HG03103 (cell line): ENCODE results near the gene MAD1L1.
"Not testable (repeated sequence)": the region's sequence is repeated elsewhere in the genome, so short reads cannot be mapped to it uniquely, and the experiment has no call there.

Experiments used
- ATAC-seq: cut with Tn5 transposase; IDR thresholded peaks from one replicate; pipeline ENCODE4 v1.9.1; 2021; ENCODE audit warnings: low read depth; ENCODE audit not compliant: unreplicated experiment

MAD1L1 gene

DNA sequence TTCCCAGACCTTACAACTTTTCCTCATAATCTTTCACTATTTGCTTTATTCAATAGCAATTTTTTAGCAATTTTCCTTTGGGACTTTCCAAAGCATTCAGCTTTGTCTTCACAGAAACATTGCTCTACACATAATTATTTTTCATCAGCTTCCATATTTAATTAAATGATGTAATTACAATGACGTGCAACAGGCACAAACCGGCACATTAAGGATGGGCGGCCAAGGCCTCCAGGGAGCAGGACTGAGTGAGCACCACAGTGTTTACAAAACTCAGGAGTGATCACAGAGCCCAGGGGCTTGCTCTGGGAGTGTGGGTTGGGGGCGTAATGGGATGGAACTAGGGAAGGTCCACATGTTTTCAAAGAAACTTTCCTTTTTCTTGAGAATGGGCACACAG, 69.8 kb downstream of the MAD1L1 start:
- ATAC-seq: no peak

DNA sequence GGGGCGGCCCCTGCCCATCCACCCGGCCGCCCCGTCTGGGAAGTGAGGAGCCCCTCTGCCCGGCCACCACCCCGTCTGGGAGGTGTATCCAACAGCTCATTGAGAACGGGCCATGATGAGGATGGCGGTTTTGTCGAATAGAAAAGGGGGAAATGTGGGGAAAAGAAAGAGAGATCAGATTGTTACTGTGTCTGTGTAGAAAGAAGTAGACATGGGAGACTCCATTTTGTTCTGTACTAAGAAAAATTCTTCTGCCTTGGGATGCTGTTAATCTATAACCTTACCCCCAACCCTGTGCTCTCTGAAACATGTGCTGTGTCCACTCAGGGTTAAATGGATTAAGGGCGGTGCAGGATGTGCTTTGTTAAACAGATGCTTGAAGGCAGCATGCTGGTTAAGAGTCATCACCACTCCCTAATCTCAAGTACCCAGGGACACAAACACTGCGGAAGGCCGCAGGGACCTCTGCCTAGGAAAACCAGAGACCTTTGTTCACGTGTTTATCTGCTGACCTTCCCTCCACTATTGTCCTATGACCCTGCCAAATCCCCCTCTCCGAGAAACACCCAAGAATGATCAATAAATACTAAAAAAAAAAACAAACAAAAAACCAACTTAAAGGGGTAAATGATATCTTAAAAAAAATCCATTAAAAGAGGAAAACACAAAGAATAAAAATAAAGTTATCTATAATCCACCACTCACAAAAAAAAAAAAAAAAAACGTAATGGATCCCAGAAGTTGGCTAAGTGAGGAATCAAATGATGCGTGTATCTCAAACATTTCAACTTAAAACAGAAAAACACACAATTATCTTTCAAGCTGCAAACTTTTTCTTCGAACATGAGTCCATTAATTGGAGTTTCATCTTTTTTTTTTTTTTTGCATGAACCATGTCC, 70.5 kb downstream of the MAD1L1 start:
- not testable (repeated sequence) for ATAC-seq

DNA sequence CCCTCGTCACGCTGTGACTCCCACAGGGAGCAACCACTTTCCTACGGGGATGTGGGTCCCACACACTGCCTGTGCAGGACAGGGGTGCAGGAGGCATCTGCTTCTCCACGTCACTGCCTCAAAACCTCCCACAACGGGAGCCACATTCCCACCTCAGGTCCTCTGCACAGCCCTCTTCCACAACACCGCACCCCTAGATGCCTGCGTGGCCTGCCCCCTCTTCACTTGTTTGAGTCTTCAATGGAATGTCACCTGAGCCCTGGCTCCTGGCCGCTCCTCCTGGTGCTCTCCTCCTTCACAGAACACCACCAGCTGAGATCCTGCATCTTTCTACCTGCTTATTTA, 73.6 kb downstream of the MAD1L1 start:
- ATAC-seq: no peak

DNA sequence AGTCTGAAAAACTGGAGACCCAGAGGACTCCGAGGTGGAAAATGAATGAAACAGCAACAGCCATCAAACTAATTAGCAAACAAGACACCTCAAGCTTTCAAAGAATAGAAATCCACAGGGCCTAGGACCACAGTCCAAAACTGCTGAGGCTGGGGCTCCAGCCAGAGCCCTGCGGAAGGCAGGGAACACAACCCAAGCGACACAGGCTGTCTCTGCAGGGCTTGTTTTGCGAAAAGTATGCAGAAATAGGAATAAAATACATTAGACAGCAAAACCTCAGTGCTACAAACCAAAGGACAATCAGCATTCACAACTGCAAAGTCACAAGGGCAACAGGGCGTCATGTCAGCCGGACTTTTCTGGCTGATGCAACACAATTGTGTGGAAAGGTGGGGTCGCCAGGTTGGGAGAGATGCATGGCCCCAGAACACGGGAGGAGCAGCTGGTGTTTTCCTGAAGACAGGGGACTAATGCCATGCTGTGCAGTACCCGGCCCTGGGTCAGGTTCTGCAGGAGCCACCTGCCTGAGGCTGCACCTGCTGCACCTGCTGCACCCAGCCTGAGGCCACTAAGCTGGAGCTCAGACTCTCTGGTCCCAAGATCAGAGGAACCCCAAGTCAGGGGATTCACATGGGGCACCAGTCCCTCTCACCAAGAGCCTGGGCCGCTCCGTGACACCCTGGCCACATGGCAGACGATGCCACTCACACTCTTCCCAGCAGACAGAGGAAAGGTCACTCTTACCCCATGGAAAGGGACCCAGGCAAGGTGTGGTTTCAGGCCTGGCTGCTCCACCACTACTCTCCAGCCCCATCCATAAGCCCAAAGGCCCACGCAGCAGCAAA, 74.2 kb downstream of the MAD1L1 start:
- ATAC-seq: no peak

DNA sequence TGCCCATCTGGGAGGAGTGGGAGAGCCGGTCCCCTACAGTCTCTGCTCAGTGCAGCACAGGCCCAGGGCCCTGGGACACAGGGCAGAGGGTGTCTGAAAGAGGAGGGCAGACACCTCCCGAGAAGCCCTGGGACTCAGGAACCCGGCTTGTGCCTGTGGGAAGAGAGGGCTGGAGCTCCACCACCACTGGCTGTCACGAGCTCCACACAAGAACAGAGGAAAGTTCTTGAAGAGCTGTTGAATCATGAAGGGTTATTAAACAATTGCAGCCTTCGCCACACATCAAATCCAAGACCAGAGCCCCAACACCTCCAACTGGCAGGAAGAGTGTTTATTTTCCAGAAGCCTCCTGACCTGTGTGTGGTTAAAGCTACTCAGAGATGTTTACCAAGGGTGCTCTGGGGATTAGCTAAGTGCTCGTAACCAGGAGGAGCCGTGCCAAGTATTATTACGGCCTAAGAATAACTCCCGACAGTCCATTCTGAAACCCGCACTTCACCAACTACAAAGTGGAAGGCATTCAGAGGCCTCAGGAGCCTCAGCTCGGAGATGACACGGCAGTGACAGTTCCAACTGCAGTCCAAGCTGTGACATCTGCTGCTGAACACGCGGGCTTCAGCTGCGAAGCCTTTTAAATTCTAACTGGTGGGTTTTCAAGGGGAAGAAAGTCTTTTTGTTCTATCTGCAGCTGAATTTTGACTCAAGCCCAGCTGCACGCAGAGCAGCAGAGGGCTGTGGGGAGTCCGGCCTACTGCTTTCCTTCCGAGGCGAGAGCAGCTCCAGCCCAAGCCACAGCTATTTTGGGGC, 75.1 kb downstream of the MAD1L1 start:
- no peak for ATAC-seq

DNA sequence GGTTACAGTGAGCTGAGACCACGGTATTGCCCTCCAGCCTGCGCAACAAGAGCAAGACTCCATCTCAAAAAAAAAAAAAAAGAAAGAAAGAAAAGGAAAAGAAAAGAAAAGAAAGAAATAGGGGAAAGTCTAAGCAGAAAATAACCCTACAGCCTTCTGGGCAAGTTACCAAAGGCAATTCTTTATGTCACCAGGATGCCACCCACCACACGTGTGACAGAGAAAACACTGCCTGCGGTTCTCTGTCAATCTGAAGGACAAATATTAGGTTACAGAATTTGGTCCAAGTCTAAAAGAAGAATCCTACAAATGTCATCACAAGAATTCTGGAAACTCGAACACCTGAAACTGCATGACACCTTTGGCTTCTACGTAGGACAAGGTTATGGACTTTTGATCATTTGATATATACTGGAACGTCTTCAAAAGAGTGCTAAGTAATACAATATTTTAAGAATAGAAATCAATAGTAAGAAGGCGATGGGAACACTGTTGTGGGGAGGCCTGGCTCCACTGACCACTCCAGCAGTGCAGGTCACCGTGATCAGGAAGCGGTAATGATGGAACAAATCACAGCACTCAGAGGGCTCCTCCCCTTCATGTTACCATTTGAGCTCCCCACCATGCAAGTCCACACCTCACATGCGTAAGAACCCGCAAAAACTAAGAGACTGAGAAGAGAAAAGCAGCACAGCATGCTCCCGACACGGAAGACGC, 75.8 kb downstream of the MAD1L1 start:
- ATAC-seq: no peak

DNA sequence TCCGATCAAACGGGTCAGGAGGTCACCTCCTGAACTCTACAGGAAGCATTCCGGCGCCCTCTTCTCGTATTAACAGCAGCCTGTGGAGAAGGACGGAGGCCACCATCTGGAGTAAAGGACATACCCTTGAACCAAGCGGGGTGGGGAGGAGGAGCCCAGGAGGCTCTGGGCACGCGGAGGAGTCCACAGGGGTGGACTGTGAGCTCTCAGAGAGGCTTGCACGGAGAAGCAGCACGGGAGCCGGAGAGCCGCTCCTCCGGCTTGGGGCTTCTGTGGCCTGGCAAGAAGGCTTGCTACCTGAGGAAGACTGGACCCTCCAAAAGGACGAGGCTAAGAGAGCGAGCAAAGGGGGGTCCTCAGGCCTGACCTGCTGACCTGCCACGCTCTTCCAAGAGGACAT, 77.9 kb downstream of the MAD1L1 start:
- no peak for ATAC-seq

DNA sequence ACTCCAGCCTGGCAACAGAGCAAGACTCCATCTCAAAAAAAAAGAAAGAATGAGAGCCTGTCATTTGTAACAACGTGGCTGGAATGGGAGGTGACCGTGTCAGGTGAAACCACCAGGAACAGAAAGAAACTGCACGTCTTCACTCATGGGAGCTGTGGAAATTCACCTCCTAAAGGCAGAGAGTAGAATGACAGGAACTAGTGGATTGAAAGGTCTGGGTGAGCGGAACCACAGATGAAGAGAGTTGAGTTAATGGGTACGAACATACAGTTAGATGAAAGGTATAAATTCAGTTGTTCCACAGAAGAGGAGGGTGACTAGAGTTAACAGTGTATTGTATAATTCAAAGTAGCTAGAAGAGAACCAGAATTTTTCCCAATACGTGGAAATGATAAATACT, 78.6 kb downstream of the MAD1L1 start:
- no peak for ATAC-seq

DNA sequence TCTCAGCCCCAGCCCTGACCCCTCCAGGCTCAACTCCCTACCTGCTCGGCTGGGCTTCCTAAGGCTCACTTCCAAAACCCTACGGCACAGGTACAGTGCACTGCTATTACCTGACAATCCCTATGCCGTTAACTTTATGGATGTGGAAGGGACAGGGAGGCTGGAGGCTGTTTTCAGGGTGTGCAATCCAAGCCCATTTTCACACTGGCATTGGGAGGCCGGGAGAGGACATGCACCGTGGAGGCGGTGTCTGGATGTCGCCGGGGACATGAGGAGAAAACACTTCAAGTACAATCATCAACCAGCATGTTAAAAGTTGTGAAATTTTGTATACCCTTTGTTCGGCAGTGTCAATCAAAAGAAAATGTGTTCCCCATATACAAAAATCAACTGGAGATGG, 80.1 kb downstream of the MAD1L1 start:
- no peak for ATAC-seq

DNA sequence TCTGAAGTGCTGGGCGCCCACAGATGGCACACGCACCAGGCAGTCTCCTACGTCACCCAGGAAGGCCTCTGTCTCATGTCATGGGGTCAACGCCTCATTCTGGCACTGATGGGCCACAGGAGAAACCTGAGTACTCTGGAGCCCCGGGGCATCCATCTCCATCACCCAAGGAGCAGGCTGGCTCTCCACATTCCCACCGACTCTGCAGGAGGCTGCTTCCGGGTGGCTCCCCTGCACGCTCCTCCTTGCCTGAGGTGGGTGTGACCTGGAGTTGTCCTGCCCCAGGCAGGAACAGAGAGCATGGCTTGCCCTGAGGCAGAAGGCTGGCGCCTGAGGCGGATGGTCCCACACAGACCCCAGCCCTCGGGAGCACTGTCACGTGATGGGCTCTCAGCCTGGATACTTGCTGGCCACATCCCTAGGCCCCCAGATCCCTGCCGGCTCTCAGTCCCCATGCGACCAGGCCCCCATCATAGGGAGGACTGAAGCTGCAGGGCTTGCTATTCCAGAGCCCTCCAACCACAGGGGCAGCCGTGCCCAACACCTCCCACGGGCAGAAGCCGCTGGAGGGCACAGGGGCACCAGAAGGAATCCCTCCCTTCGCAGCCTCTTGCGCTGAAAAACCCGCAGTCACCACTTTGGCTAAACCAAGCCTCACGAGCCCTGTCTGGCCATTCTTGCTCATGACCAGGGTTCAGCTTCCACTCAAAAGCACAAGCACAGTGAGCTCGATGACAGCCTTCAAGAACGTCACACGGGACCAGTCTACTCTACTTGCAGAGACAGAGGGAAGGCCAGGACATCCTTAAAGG, 80.7 kb downstream of the MAD1L1 start:
- ATAC-seq: no peak

DNA sequence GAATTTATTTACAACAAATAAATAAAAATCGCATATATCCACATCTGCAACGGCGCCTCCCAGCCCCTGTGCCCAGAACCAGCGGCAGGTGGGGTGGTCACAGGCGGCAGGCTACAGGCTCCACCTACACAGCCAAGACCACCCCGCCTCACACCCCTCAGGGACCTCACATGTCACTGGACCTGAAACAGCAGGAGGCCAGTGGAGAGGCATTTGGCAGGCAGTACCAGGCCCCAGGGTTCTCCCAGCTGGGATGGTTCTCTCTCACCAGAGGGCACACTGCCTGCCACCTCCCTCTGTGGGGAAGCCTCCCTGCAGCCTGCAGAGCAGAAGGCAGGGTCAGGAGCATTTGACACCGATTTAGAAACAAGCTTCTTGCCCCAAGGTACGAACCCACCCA, 81.5 kb downstream of the MAD1L1 start:
- no peak for ATAC-seq

DNA sequence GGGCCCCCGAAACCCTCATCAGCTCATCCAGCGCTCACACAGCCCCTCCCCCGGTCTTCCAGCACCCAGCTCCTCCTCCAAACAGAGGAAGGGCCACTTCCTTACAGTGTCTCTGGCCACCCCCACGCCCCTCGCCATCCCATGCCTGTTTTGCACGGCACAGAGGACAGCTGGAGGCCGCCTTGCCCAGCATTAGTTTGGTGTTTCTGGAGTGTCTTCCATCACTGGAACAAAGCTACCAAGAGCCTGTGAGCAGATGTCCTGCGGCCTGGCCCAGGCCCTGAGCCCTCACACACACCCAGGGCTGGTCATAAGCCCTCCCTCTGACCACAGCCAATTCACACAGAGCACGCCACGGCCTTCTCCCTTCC, 82.3 kb downstream of the MAD1L1 start:
- ATAC-seq: no peak

DNA sequence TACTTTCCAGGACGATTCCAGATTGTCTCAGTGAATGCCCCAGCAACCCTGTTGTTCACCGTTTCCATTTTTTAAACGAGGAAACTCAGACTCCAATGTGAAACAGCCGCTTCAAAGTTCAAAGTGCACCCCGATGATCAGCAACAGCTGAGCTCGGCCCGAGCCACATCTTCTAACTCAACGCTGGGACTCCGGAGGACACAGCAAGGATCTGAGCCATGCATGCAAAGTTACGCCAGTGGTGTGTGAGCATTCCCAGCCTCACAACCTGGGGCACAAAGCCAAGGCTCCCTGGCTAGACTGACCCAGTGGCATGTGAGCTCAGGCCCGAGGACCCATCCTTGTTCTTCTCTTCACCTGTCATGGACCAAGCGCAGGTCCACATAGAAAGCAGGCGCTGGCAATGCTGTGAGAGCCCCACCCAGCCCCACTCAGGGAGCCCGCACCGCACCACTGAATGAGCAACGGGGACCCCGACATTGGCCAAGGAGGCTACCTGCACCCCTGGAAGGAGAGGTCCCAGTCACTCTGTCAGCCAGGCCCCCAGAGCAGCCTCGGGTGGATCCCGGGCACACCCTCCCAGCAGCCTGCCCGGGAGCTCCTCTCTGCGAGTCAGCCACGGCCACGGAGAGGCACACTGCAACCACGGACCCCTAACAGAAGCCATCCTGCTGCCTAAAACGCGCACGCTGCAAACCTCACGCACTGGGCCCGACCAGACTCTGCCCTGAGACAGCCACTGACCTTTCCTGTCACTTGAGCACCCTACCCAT, 82.9 kb downstream of the MAD1L1 start:
- ATAC-seq: no peak

DNA sequence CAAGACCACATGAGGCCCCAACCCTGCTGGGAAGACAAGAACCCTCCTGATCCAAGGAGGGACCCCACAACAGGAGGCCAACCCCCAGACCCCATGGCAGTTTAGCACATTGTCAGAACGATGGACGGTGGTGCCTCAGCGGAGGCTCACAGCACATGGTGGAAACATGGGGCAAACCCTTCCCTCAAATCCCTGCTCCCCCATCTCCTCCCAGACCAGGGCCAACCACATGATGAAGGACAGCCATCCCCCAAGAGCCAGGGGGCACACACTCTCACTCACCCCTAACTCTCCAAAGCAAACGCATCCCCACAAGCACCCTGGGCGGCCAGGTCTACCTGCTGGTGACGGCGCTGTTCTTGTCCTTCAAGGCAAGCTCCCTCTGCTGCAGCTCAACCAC, 83.9 kb downstream of the MAD1L1 start:
- ATAC-seq: no peak

DNA sequence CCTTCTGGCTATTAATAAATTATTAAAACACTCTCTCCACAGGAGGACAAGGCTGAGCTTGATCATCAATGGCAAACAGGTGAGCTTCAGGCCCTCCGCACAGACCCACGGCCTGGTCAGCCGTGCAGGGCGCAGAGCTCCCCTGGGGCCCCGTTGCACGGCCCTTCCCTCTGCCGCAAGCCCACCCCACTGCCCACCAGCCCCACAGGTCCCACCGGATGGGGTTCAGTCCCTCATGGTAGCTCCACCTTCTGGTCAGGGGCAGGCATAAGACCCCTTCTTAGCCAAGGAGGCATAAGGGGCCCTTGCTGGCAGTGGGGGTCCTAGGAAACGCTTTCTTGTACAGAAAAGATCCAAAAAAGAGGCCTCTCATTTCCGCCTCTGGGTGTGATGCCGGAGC, 84.6 kb downstream of the MAD1L1 start:
- ATAC-seq: no peak

DNA sequence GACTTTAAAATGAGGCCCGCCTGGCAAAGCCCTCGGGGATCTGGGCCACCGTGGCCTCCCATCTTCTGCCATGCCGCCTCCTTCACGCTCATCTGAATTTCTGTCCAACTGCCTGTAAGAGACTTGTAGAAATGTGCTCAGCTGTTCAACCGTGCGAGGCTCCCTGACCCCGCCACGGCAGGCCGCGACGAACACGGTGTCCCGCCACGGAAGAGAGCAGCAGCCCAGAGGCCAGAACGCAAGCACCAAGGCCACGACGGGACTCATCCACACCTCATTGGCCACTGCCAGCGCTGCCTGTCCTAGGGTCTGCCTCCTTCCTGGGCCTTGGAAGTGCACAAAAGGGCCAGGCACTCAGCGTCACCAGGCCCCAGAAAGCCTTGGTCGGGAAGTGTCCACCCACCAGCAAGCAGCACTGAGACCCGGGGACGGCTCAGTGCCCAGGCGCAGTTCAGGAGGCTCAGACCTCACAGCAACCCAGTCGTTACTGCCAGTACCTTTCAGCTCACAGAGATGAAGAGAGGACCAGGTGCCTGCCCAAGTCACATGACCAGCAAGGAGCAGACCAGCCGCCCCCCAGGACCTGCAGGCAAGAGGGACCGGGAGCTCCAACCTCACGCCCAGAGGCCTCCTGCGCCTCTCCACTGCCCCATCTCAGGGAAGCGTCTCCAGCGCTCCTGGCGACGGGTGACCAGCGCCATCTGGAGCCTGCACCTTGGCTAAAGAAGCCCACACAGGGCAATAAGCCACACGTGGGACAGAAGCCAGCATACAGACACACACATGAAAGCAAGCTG, 85.9 kb downstream of the MAD1L1 start:
- ATAC-seq: no peak

DNA sequence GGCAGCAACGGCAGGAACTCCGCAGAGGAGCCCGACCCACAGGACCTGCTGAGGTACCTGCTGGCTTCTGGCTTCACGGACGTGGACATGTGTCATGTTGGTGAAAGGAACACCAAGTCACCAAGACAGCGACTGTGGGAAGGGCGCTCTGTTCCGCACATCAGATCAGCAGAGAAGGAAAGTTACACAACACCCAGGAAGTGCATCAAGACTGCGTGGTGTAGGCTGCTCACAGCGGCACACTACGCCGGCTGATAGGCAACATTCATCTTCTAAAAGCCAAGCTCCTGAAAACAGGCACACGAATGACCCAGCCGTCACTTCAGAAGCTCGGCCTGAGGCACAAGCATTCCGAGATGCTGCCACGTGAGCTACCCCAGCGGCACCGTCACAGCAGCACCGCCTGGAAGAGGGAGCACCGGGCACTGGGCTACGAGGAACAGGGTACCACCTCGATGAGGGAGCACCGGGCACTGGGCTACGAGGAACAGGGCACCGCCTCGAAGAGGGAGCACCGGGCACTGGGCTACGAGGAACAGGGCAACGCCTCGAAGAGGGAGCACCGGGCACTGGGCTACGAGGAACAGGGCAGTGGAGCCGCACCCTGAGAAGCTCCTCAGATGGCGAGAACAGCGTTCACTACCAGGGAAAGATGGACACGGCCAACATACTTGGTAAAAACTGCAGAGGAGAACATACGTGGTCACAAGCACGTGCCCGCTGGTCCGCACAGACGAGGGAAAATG, 86.7 kb downstream of the MAD1L1 start:
- ATAC-seq: no peak
